ENCODE data around the gene PXYLP1.

Gene PXYLP1

GRCh38 chr3:141242377-141243092 is 10.9 kb downstream of the PXYLP1 start:
- DNase-seq: no peak
- in situ Hi-C loops (cut with HindIII; ENCODE audit: low pct_ligation_motif_present, low pct_unique_long_range_greater_than_20kb, low sequenced_read_pairs): no loop called here

DNA sequence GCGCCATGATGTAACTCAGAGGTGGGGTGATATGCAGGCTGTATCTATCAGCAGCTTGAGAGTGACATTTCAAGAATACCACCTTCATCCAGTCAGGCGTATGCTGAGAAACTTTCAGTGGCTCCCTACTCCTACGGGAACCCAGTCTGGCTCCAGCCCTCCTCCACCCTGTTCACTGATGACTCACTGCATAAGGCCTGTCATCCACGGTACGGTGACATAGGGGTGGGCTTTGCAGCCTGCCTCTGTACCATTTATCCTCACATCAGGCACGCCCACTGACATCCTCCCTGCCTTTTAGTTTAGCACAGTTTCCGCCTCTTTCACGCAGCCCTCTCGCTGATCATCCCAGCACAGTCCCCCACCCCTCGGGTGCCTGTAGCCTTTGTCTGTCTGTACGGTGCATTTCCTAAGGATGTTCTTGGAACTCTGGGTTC is 11.7 kb downstream of the PXYLP1 start:
- in situ Hi-C loops (cut with HindIII; ENCODE audit: low pct_ligation_motif_present, low pct_unique_long_range_greater_than_20kb, low sequenced_read_pairs): no loop called here

DNA sequence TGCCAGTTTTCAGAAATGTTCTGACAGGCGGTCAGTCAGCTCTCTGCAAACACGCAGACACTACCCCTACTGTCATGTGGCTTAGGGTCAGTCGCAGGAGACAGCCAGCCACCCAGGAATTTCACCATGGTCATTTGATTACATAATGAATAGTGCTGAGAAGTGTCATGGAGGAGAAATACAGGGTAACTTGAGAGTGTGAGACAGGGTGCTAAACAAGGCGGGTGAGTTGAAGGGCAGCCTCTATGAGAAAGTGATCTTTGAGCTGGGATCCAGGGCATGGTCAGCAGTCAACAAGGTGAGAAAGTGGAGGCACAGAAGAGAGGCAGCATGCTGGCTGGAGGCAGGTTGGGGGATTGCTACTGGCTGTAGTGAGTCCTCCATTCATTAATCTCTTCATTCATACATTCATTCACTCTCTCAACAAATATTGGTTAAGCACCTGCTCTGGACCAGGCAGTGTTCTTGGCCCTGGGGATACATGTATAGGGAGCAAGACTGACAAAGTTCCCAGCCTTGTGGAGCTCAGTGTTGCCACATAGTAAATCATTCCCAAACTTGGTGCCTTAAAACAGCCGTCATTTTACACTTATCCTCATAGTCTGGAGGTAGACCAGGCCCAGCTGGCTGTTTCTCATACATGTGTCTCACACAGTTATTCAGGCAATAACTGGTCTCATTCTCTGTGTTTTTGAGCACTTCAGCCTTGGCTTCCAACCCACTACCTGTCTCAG is 14.8 kb downstream of the PXYLP1 start:
- in situ Hi-C loops (cut with HindIII; ENCODE audit: low pct_ligation_motif_present, low pct_unique_long_range_greater_than_20kb, low sequenced_read_pairs): no loop called here
- DNase-seq: no peak

More for the DNA sequence above, 11.7 kb downstream of the PXYLP1 start:
- no peak for DNase-seq

GRCh38 chr3:141246958-141247301 is 15.3 kb downstream of the PXYLP1 start:
- no peak for DNase-seq
- in situ Hi-C loops (cut with HindIII; ENCODE audit: low pct_ligation_motif_present, low pct_unique_long_range_greater_than_20kb, low sequenced_read_pairs): no loop called here

GRCh38 chr3:141248064-141248463 is 16.4 kb downstream of the PXYLP1 start:
- DNase-seq: no peak
- in situ Hi-C loops (cut with HindIII; ENCODE audit: low pct_ligation_motif_present, low pct_unique_long_range_greater_than_20kb, low sequenced_read_pairs): no loop called here

- no peak for DNase-seq
- in situ Hi-C loops (cut with HindIII; ENCODE audit: low pct_ligation_motif_present, low pct_unique_long_range_greater_than_20kb, low sequenced_read_pairs): no loop called here
These were observed 17.4 kb downstream of the PXYLP1 start for GRCh38 chr3:141249041-141249440.

GRCh38 chr3:141250342-141250741 is 18.7 kb downstream of the PXYLP1 start:
- in situ Hi-C loops (cut with HindIII; ENCODE audit: low pct_ligation_motif_present, low pct_unique_long_range_greater_than_20kb, low sequenced_read_pairs): no loop called here
- no peak for DNase-seq

GRCh38 chr3:141250828-141251227 is 19.2 kb downstream of the PXYLP1 start:
- in situ Hi-C loops (cut with HindIII; ENCODE audit: low pct_ligation_motif_present, low pct_unique_long_range_greater_than_20kb, low sequenced_read_pairs): no loop called here
- no peak for DNase-seq

DNA sequence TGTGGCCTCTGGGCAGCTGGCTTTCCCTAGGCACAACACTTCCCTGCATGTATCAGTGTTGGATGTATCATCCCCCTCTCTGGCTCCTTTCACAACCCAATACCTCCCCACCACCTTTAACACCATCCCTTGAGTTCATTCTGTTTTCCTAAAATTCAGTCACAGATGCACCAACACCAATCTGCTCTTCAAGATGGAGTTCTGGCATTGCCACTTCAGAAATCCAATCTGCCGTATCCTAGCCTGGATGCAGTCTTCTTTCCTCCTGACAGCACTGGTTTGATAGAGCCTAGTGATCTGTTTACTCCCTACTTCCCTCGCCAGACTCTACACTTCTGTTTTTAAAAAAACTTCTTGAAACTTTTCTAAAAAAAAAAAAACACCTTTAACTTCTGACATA is 21.7 kb downstream of the PXYLP1 start:
- DNase-seq: no peak
- in situ Hi-C loops (cut with HindIII; ENCODE audit: low pct_ligation_motif_present, low pct_unique_long_range_greater_than_20kb, low sequenced_read_pairs): no loop called here

- in situ Hi-C loops (cut with HindIII; ENCODE audit: low pct_ligation_motif_present, low pct_unique_long_range_greater_than_20kb, low sequenced_read_pairs): no loop called here
- no peak for DNase-seq
These were observed 22.2 kb downstream of the PXYLP1 start for GRCh38 chr3:141253811-141254210.

DNA sequence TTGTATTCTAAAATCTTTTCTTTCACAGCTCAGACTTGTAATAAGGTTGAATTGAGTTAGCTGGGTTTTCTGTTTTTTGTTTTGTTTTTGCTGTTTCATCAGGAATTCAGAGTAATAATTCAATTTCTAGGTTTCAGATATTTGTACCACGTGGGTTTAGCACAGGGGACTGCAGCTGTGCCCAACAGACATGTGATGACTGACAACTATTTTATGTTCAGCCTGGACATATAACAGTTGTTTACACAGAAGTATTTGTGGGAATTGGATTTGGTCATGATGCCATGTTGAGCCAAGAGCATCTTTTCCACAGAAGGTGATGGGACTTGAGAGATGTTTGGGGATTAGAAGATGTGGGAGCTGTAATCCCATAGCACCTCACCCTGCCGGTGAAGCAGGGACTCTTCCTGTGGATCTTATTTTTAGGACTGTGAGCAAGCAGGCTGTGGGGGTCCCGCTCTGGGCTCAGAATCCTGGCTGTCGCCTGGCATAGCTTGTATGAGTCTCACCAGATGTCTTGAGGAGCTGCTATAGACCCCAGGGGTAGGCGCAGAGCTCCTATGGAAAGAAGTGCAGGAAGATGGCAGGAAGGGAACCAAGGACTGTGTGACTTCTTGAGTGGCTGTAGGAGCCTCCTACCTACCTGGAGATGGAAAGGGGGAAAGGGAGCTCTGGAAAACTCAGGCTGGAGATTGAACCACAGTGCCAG is 23.7 kb downstream of the PXYLP1 start:
- DNase-seq: no peak
- in situ Hi-C loops (cut with HindIII; ENCODE audit: low pct_ligation_motif_present, low pct_unique_long_range_greater_than_20kb, low sequenced_read_pairs): no loop called here

GRCh38 chr3:141255846-141256261 is 24.2 kb downstream of the PXYLP1 start:
- no peak for DNase-seq
- in situ Hi-C loops (cut with HindIII; ENCODE audit: low pct_ligation_motif_present, low pct_unique_long_range_greater_than_20kb, low sequenced_read_pairs): no loop called here

DNA sequence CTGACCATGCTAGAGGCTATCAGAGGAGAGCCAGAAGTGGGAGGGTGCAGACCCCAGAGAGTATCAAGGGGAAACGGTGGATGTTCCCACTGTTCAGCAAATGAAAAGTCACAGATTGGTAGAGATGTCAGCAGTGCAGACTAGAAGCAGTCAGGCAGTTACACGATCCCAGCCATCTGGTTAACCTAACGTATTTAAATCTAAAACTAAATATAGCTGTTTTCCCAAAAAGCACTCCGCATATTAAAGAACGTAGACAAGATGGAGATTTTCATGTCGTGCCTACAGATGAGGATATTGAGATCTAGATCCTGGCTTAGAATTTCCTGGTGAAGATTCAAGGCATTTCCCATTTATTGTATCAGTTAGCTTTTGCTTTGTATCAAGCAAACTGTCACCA is 25.2 kb downstream of the PXYLP1 start:
- in situ Hi-C loops (cut with HindIII; ENCODE audit: low pct_ligation_motif_present, low pct_unique_long_range_greater_than_20kb, low sequenced_read_pairs): no loop called here
- no peak for DNase-seq

DNA sequence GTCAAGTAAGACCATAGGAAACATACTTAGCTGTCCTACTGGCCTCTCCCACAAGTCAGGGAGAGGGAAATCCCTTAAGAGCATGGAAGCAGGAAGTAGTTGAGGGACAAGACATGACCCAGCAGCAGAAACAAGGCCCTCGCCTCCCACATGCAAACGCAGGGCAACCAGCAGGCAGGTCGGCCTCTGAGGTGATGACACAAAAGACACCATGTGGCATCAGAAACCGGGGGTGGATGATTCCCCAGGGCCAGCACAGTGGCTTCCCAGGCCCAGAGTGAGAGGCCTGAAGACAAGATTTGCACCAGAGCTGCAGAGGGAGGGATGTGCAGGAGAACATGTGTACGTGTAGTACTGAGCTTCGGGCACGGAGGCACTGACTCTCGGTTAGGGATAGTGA is 26.3 kb downstream of the PXYLP1 start:
- no peak for DNase-seq
- in situ Hi-C loops (cut with HindIII; ENCODE audit: low pct_ligation_motif_present, low pct_unique_long_range_greater_than_20kb, low sequenced_read_pairs): no loop called here

GRCh38 chr3:141258973-141259372 is 27.3 kb downstream of the PXYLP1 start:
- in situ Hi-C loops (cut with HindIII; ENCODE audit: low pct_ligation_motif_present, low pct_unique_long_range_greater_than_20kb, low sequenced_read_pairs): no loop called here
- DNase-seq: no peak

DNA sequence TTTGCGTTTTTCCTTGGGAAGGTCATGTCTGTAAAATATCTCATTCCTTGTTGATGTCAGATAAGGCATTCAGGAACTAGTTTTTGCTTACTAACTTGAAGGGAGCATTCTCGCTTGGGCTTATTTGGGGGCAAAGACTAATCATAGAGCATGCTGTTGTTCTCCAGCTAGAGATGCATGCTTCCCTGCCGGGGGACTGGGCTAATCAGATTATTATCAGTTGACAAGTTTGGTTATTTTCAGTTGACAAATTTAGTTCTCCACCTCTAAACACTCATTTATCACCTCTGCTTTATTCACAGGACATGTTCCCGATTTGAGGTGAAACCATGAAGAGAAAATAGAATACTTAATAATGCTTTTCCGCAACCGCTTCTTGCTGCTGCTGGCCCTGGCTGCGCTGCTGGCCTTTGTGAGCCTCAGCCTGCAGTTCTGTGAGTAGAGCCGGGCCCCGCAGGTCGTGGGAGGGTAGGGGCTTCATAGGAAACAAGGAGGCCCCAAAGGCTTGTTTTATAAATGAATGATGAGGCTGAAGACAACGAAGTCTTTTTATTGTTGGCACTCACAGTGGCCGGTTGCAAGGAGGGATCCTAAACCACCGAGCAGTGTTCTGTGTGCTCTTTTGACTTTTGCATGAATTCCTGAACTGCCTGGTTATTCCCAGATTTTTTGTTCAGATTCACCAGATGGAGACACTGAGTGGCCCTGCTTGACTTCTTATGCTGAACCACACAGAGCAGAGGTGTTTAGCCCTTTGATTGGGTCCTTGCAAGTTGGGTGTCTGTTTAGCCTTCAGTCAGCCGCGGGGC is 28.4 kb downstream of the PXYLP1 start:
- no peak for DNase-seq
- in situ Hi-C loops (cut with HindIII; ENCODE audit: low pct_ligation_motif_present, low pct_unique_long_range_greater_than_20kb, low sequenced_read_pairs): no loop called here

DNA sequence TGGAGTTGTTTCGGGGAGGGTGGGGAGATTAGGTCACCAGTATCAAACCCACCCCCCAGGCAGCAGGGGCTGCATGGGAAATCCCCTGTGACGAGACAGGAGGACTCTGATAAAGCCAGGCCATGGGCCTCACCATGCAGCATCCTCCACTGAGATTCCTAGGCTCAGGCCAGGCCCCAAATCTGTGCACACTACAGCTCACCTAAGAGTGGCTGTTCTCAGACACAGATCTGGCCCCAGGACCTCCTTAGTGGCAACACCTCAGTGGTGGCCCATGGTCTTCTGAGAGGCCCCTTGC is 29.0 kb downstream of the PXYLP1 start:
- in situ Hi-C loops (cut with HindIII; ENCODE audit: low pct_ligation_motif_present, low pct_unique_long_range_greater_than_20kb, low sequenced_read_pairs): no loop called here
- no peak for DNase-seq

DNA sequence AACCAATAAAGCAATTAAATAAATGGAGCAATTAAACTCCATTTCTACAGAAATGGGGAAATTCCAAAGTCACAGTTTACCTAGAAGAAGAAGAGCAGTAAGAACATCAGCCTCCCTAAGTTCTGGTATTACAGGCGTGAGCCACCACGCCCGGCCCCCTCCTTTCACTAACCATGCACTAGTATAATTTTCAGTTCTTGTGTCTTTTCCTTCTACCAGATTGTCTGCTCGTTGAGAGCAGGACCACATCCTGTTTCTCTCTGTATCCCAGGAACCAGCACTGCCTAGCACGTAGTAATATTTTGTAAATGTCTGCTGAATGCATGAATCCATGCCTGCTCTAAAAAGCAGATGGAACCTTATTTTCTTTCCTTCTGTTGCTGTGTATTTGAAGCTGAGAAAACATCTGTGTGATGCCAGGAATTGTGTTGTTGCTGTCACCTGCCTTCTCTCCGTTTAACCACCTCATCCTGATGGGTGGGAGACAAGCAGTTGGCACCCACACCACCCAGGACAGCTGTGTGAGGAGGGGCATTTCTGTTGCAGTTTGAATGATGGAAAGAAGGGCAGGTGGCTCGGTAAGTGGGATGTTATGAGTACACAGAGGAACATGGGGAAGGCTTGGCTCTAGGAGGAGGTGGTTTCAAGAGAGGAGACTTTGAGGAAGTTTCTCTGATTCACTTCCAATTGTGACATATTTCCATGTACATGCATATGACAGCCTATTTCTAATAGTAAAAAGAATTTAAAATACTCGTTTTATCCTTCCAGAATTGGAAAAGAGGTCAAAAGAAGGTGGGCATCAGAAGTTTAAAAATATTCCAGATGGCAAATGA is 30.1 kb downstream of the PXYLP1 start:
- DNase-seq: no peak
- in situ Hi-C loops (cut with HindIII; ENCODE audit: low pct_ligation_motif_present, low pct_unique_long_range_greater_than_20kb, low sequenced_read_pairs): no loop called here

All from ACHN (cell line).